K562 (cell line): Measurements from ENCODE around the gene EPX. TPM values are rescaled to one million over a fixed set of nuclear protein-coding genes. Genes with fewer than 3 reads are reported as not detected.

Source experiments
- ATAC-seq: fragments of 200-7000 bp; cut with Tn5 transposase; 3 replicates; pipeline ENCODE4 v1.9.1; 2020; ENCODE audit warnings: moderate library complexity
- BruUV-seq: library from RNA; stranded (reverse); fragments of 400-500 nt; replicated peaks from 2 replicates; lab custom pipeline; 2021; lab: Mats Ljungman, UMichigan
- CTCF ChIA-PET: fragments of 300-600 bp; formaldehyde crosslinking; extraction: SDS; loops from one replicate; lab custom pipeline; 2021; ENCODE audit warnings: low intra/inter-chr PET ratio; lab: Yijun Ruan, JAX
- POLR2A ChIA-PET: fragments of 300-600, 350-650 bp; sonication (Branson Sonifier 250); formaldehyde crosslinking; extraction: SDS; loops from one replicate; lab custom pipeline; 2021; ENCODE audit warnings: antibody characterized with exemption, inconsistent platforms; lab: Yijun Ruan, JAX
- DNase-seq, 4 experiments: peaks; one replicate each; pipeline versions ENCODE4 v3.0.0 to v3.0.0-alpha.2; 2011 to 2018; ENCODE audit warnings: low spot score in 3 of 4, mixed read lengths in 3 of 4; ENCODE audit errors: extremely low read depth in 1 of 4
- FAIRE-seq: peaks from 2 replicates; lab custom pipeline; 2011; peaks lifted over from hg19 to GRCh38; lab: Jason Lieb, UNC
- H2AFZ ChIP-seq: 2 replicates; pipeline ENCODE4 v1.6.0; 2011; ENCODE audit warnings: low read depth, low read length, control low read depth, inconsistent platforms
- H3K27ac ChIP-seq: fragments of 200-600 bp; 3 replicates; pipeline ENCODE4 v1.8.0; 2011; ENCODE audit warnings: low read depth, mild to moderate bottlenecking, control low read depth, inconsistent platforms, low read length, moderate library complexity, mixed read lengths; ENCODE audit errors: extremely low read depth
- H3K27me3 ChIP-seq, 2 experiments: fragments of 300-600 bp in 1 of 2; 2 replicates in 1 of 2; 3 replicates in 1 of 2; pipeline versions ENCODE4 v1.6.0 to v1.8.0; 2011; ENCODE audit warnings: inconsistent platforms in 2 of 2, low read length in 2 of 2, mild to moderate bottlenecking in 1 of 2, mixed read lengths in 1 of 2, moderate library complexity in 1 of 2; ENCODE audit not compliant: control insufficient read depth in 2 of 2, insufficient read depth in 2 of 2
- H3K36me3 ChIP-seq: fragments of 300-600 bp; 3 replicates; pipeline ENCODE4 v1.8.0; 2011; ENCODE audit warnings: mild to moderate bottlenecking, low read length, inconsistent platforms; ENCODE audit not compliant: control insufficient read depth, insufficient read depth
- H3K4me1 ChIP-seq, 2 experiments: fragments of 200-600 bp in 1 of 2; replicated peaks in 1 of 2; 2 replicates in 1 of 2; 3 replicates in 1 of 2; pipeline versions ENCODE4 v1.5.1 to v1.8.0; 2011; ENCODE audit warnings: inconsistent platforms in 2 of 2, low read length in 2 of 2, mild to moderate bottlenecking in 1 of 2, mixed read lengths in 1 of 2, moderate library complexity in 1 of 2; ENCODE audit not compliant: control insufficient read depth in 2 of 2, insufficient read depth in 2 of 2
- H3K4me2 ChIP-seq: 2 replicates; pipeline ENCODE4 v1.6.1; 2011; ENCODE audit warnings: low read length, control low read depth, inconsistent platforms, mixed read lengths; ENCODE audit not compliant: insufficient read depth
- H3K4me3 ChIP-seq: fragments of 200-600 bp; sonication (generic), shearing (Covaris generic); 2 replicates; pipeline ENCODE4 v1.5.1; 2016; ENCODE audit warnings: control low read depth, inconsistent platforms
- H3K79me2 ChIP-seq: fragments of 200-600 bp; 3 replicates; pipeline ENCODE4 v1.8.0; 2011; ENCODE audit warnings: low read length, inconsistent platforms; ENCODE audit not compliant: control insufficient read depth, insufficient read depth
- H3K9ac ChIP-seq, 2 experiments: 2 replicates each; pipeline versions ENCODE4 v1.6.0 to v1.6.1; 2011; ENCODE audit warnings: low read depth in 2 of 2, low read length in 2 of 2, control low read depth in 1 of 2, inconsistent platforms in 1 of 2, mild to moderate bottlenecking in 1 of 2, mixed read lengths in 1 of 2; ENCODE audit not compliant: insufficient read depth in 1 of 2
- H3K9me1 ChIP-seq: one replicate; pipeline ENCODE4 v1.6.0; 2011; ENCODE audit warnings: inconsistent platforms, mild to moderate bottlenecking, low read length, moderate library complexity; ENCODE audit not compliant: control insufficient read depth, insufficient read depth
- H3K9me3 ChIP-seq: replicated peaks from 2 replicates; pipeline ENCODE4 v1.5.1; 2011; ENCODE audit warnings: low read depth, low read length, inconsistent platforms; ENCODE audit not compliant: control insufficient read depth, insufficient read depth
- H4K20me1 ChIP-seq: replicated peaks from 2 replicates; pipeline ENCODE4 v1.6.1; 2011; ENCODE audit warnings: low read length, inconsistent platforms, mixed read lengths; ENCODE audit not compliant: control insufficient read depth, insufficient read depth
- AFF4 ChIP-seq: sonication (generic); formaldehyde crosslinking; IDR thresholded peaks from 2 replicates; pipeline ENCODE4 v1.8.0; 2023; ENCODE audit warnings: mild to moderate bottlenecking, missing genetic modification reagents
- ARID3B ChIP-seq: fragments of 250-450 bp; sonication (Bioruptor Pico); IDR thresholded peaks from 2 replicates; pipeline ENCODE4 v1.4.0; 2020; ENCODE audit warnings: borderline replicate concordance
- CLOCK ChIP-seq: fragments of 250-450 bp; sonication (Bioruptor Pico); IDR thresholded peaks from 2 replicates; pipeline ENCODE4 v1.4.0; 2020; ENCODE audit warnings: mild to moderate bottlenecking, moderate library complexity, borderline replicate concordance
- PCBP2 ChIP-seq: fragments of 200-400 bp; formaldehyde crosslinking; IDR thresholded peaks from 2 replicates; pipeline ENCODE4 v1.6.1; 2018; ENCODE audit warnings: low read length, low read depth, mild to moderate bottlenecking, moderate library complexity; ENCODE audit not compliant: poor library complexity, severe bottlenecking
- POLR2A ChIP-seq: fragments of 450-650 bp; conservative IDR thresholded peaks from 2 replicates; pipeline ENCODE4 v1.6.1; 2016
- RERE ChIP-seq: sonication (generic); formaldehyde crosslinking; IDR thresholded peaks from 2 replicates; pipeline ENCODE4 v1.8.0; 2023; ENCODE audit warnings: missing genetic modification reagents, mild to moderate bottlenecking, borderline replicate concordance
- ZNF444 ChIP-seq: fragments of 250-450 bp; sonication (Bioruptor Pico); IDR thresholded peaks from 2 replicates; pipeline ENCODE4 v1.4.0; 2020; ENCODE audit warnings: mild to moderate bottlenecking, moderate library complexity
- ZSCAN29 ChIP-seq: fragments of 450-650 bp; IDR thresholded peaks from 2 replicates; pipeline ENCODE4 v1.6.1; 2017
- WGBS: fragments of 100-300 bp; shearing (Covaris generic); methylation state at CpG from one replicate; pipeline ENCODE4 v1.1.6; 2016; ENCODE audit warnings: low coverage, mixed read lengths; ENCODE audit not compliant: insufficient coverage; ENCODE audit errors: missing lambda C conversion rate; 5-methylcytosine and 5-hydroxymethylcytosine counted together
- in situ Hi-C: fragments of 300-500 bp; cut with MboI; formaldehyde crosslinking; loops from 4 replicates; pipeline ENCODE4 v1.15.0; 2018; ENCODE audit warnings: inconsistent platforms, mixed read lengths
- intact Hi-C: fragments of 100-400 bp; cut with micrococcal nuclease; formaldehyde crosslinking; loops from 2 replicates; pipeline ENCODE4 v1.14.2; 2022
- polyA plus RNA-seq, 8 experiments: library from polyadenylated mRNA; depleted of rRNA in 4 of 8; stranded (reverse) in 5 of 8; unstranded in 3 of 8; fragments of >200 nt; fragmentation: Nextera tagmentation in 2 of 8; fragmentation: Illumina TruSeq in 1 of 8; extraction: Ambion mirVana in 2 of 8; extraction: Trizol in 1 of 8; gene quantifications; 2 replicates each; pipeline versions ENCODE4 v1.2.1 to v1.2.3, GENCODE V29; 2011 to 2014; ENCODE audit warnings: inconsistent platforms in 1 of 8, missing spikeins in 1 of 8
- total RNA-seq, 7 experiments: library from RNA; depleted of rRNA in 6 of 7; stranded (reverse); fragments of >200 nt in 6 of 7; fragmentation: Illumina TruSeq in 2 of 7; extraction: Trizol in 2 of 7; gene quantifications; 2 replicates each; pipeline versions ENCODE4 v1.2.1 to v1.2.3, GENCODE V29; 2011 to 2021; ENCODE audit warnings: low replicate concordance in 1 of 7

Gene EPX
- total and polyA plus RNA-seq, 9 of the 15 experiments (the other 6 are each of a cell fraction or from before 2014, with no cell fraction given): 0.07 to 0.33 (median 0.19) TPM; not detected in 3

- H3K4me1 ChIP-seq: peaks cover 16 to 22% of the 10 kb centered on the region in 2 experiments
- no peaks in the 10 kb centered on the region for H3K36me3 ChIP-seq
- in situ Hi-C loops (no loop called here), intact Hi-C loops (no loop called here)
- peak overlapping the region; percentile 18 for H2AFZ ChIP-seq
- no peaks in the 10 kb centered on the region for H4K20me1 ChIP-seq
- H3K4me3 ChIP-seq: no peak overlapping the region
- peak overlapping the region in 1 of 2 experiments; percentile 53; a peak in 1 of 4 replicates for H3K9ac ChIP-seq
- 3% methylated on average over 4 of the region's 6 CpGs for WGBS
- DNase-seq (peak in 2 of 4 experiments; percentile 37 to 53), FAIRE-seq (peak; percentile 76), ATAC-seq (peak; percentile 58)
- no peaks in the 10 kb centered on the region; the same call in 1 of the 2 replicates for H3K9me3 ChIP-seq
- peak overlapping the region; percentile 50 for H3K4me2 ChIP-seq
- no TSS peak for BruUV-seq
- POLR2A ChIA-PET: interaction anchor here (0.6 to 1.4 kb wide), 6 partner anchors 9 to 424 kb away, joined by 3 to 6 read pairs (median 3); no protein-coding TSS in a partner anchor
- H3K27me3 ChIP-seq: peaks cover 7 to 22% of the 10 kb centered on the region in 2 experiments
- CTCF ChIA-PET: no interaction called here
- no peak overlapping the region for H3K27ac ChIP-seq
- H3K9me1 ChIP-seq: no peaks in the 10 kb centered on the region
- H3K79me2 ChIP-seq: no peaks in the 10 kb centered on the region
- no peak for TF ChIP-seq CLOCK (CRISPR knock-in tag)
- TF ChIP-seq PCBP2: no peak
- no peak for TF ChIP-seq ARID3B (CRISPR knock-in tag)
- no peak for TF ChIP-seq RERE (CRISPR knock-in tag)
- TF ChIP-seq POLR2A: no peak
- no peak for TF ChIP-seq AFF4 (CRISPR knock-in tag)
- no peak for TF ChIP-seq ZNF444
- TF ChIP-seq ZSCAN29: no peak
These were observed 52.4 kb downstream of the EPX start for GRCh38 chr17:58244963-58245362.
